Hepatocyte (in vitro differentiated cells): ENCODE measurements around the gene CST7. TPM values are rescaled to one million over a fixed set of nuclear protein-coding genes. Genes with fewer than 3 reads are reported as not detected.

Experiments
- DNase-seq: peaks from one replicate; pipeline ENCODE4 v3.0.0-alpha.2; 2016; ENCODE audit warnings: low spot score
- H2AFZ ChIP-seq: fragments of 200-600 bp; sonication (generic); 2 replicates; pipeline ENCODE4 v1.6.0; 2016; ENCODE audit warnings: antibody characterized with exemption, mild to moderate bottlenecking
- H3K27ac ChIP-seq: fragments of 200-600 bp; sonication (generic); 2 replicates; pipeline ENCODE4 v1.5.1; 2016; ENCODE audit warnings: mild to moderate bottlenecking
- H3K27me3 ChIP-seq: fragments of 200-600 bp; sonication (generic); 2 replicates; pipeline ENCODE4 v1.6.1; 2016
- H3K36me3 ChIP-seq: fragments of 200-600 bp; sonication (generic); replicated peaks from 2 replicates; pipeline ENCODE4 v1.5.1; 2016; ENCODE audit warnings: low read depth; ENCODE audit not compliant: insufficient read depth
- H3K4me1 ChIP-seq: fragments of 200-600 bp; sonication (generic); 2 replicates; pipeline ENCODE4 v1.5.1; 2016; ENCODE audit warnings: mild to moderate bottlenecking, moderate library complexity; ENCODE audit not compliant: insufficient read depth
- H3K4me2 ChIP-seq: fragments of 200-600 bp; sonication (generic); 2 replicates; pipeline ENCODE4 v1.6.0; 2016
- H3K4me3 ChIP-seq: fragments of 200-600 bp; sonication (generic); 2 replicates; pipeline ENCODE4 v1.5.1; 2016; ENCODE audit warnings: mild to moderate bottlenecking
- H3K79me2 ChIP-seq: fragments of 200-600 bp; sonication (generic); 2 replicates; pipeline ENCODE4 v1.6.0; 2017; ENCODE audit warnings: mild to moderate bottlenecking
- H3K9me2 ChIP-seq: fragments of 200-600 bp; sonication (generic); replicated peaks from 2 replicates; pipeline ENCODE4 v1.6.0; 2017; ENCODE audit warnings: mild to moderate bottlenecking; ENCODE audit not compliant: insufficient read depth
- H3K9me3 ChIP-seq: fragments of 200-600 bp; sonication (generic); 2 replicates; pipeline ENCODE4 v1.5.1; 2016; ENCODE audit warnings: low read depth, mild to moderate bottlenecking
- H4K20me1 ChIP-seq: fragments of 200-600 bp; sonication (generic); 2 replicates; pipeline ENCODE4 v1.6.0; 2016; ENCODE audit warnings: mild to moderate bottlenecking; ENCODE audit not compliant: insufficient read depth, poor library complexity, severe bottlenecking
- EZH2 ChIP-seq: fragments of 200-600 bp; sonication (generic); IDR thresholded peaks from 2 replicates; pipeline ENCODE4 v1.6.1; 2016; ENCODE audit warnings: antibody characterized with exemption, mild to moderate bottlenecking, borderline replicate concordance
- EZH2phosphoT487 ChIP-seq: fragments of 200-600 bp; sonication (generic); IDR thresholded peaks from one replicate; pipeline ENCODE4 v1.6.1; 2018; ENCODE audit warnings: antibody characterized with exemption, mild to moderate bottlenecking, low read depth, moderate library complexity; ENCODE audit not compliant: unreplicated experiment, severe bottlenecking
- WGBS: methylation state at CpG from one replicate; pipeline ENCODE4 v1.1.6; 2016; ENCODE audit warnings: low lambda C conversion rate; ENCODE audit errors: missing lambda C conversion rate; 5-methylcytosine and 5-hydroxymethylcytosine counted together
- polyA plus RNA-seq: library from polyadenylated mRNA; unstranded; fragments of >200 nt; fragmentation: Nextera tagmentation; extraction: Ambion mirVana; gene quantifications from 2 replicates; pipeline ENCODE4 v1.2.1, GENCODE V29; 2016
- total RNA-seq: library from RNA; depleted of rRNA; stranded (reverse); fragments of >200 nt; gene quantifications from 2 replicates; pipeline ENCODE4 v1.2.3, GENCODE V29; 2014
- TF ChIP-seq, protein P1 (sequence below): fragments of 200-600 bp; sonication (generic); IDR thresholded peaks from 2 replicates; pipeline ENCODE4 v1.5.1; 2016; ENCODE audit warnings: antibody characterized with exemption, mild to moderate bottlenecking; ENCODE audit not compliant: poor library complexity

The CST7 gene
- total and polyA plus RNA-seq, 2 experiments from 2014 or later = not detected

- no peaks in the 10 kb centered on the region for H3K4me1 ChIP-seq
- no peak overlapping the region for H3K27ac ChIP-seq
- H3K79me2 ChIP-seq = peaks cover 17% of the 10 kb centered on the region
- no peaks in the 10 kb centered on the region for H3K9me3 ChIP-seq
- H4K20me1 ChIP-seq = no peaks in the 10 kb centered on the region
- no peak for DNase-seq
- TF ChIP-seq EZH2 = no peak
- TF ChIP-seq, protein P1, sequence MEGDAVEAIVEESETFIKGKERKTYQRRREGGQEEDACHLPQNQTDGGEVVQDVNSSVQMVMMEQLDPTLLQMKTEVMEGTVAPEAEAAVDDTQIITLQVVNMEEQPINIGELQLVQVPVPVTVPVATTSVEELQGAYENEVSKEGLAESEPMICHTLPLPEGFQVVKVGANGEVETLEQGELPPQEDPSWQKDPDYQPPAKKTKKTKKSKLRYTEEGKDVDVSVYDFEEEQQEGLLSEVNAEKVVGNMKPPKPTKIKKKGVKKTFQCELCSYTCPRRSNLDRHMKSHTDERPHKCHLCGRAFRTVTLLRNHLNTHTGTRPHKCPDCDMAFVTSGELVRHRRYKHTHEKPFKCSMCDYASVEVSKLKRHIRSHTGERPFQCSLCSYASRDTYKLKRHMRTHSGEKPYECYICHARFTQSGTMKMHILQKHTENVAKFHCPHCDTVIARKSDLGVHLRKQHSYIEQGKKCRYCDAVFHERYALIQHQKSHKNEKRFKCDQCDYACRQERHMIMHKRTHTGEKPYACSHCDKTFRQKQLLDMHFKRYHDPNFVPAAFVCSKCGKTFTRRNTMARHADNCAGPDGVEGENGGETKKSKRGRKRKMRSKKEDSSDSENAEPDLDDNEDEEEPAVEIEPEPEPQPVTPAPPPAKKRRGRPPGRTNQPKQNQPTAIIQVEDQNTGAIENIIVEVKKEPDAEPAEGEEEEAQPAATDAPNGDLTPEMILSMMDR = no peak
- no peak for TF ChIP-seq EZH2phosphoT487
- peaks cover 6% of the 10 kb centered on the region for H3K36me3 ChIP-seq
- H3K4me2 ChIP-seq = no peak overlapping the region
- H2AFZ ChIP-seq = no peak overlapping the region
- no peaks in the 10 kb centered on the region for H3K9me2 ChIP-seq
- no peaks in the 10 kb centered on the region for H3K27me3 ChIP-seq
- H3K4me3 ChIP-seq = no peak overlapping the region
- 96% methylated on average over 15 of the region's 15 CpGs for WGBS
Observed at GRCh38 chr20:24979036-24979960, 30.2 kb downstream of the CST7 start.

DNA sequence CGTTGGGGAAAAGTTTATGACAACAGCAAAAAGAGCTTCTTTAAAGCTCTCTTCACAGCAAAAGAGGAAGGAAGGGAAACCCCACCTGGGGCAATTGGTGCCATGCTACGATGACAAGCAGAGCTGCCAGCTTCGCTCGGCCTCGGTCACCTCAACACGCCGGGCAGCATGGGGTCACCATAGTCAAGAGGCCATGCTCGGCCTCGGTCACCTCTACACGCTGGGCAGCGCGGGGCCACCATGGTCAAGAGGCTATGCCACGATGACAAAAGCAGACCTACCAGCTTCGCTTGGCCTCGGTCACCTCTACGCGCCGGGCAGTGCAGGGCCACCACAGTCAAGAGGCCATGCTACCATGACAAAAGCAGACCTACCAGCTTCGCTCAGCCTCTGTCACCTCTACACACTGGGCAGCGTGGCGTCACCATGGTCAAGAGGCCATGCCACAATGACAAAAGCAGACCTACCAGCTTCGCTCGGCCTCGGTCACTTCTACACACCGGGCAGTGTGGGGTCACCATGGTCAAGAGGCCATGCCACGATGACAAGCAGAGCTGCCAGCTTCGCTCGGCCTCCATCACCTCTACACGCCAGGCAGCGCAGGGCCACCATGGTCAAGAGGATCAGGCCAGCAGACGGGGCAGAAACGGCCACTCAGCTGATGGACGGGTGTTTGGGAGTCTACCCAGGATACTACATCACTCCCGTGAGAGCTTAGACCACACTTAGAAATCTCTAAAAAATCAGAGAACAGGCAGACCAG lies 31.4 kb downstream of the CST7 start:
- no peak overlapping the region for H3K4me3 ChIP-seq
- peaks cover 4% of the 10 kb centered on the region for H3K4me1 ChIP-seq
- 97% methylated on average over 34 of the region's 34 CpGs for WGBS
- no peak overlapping the region for H3K27ac ChIP-seq
- TF ChIP-seq, protein P1 = no peak
- TF ChIP-seq EZH2phosphoT487 (no peak), EZH2 (no peak)
- H3K27me3 ChIP-seq = no peaks in the 10 kb centered on the region
- H4K20me1 ChIP-seq = no peaks in the 10 kb centered on the region
- no peak overlapping the region for H3K4me2 ChIP-seq
- peaks cover 6% of the 10 kb centered on the region for H3K36me3 ChIP-seq
- H3K79me2 ChIP-seq = peaks cover 15% of the 10 kb centered on the region
- no peaks in the 10 kb centered on the region for H3K9me2 ChIP-seq
- H2AFZ ChIP-seq = no peak overlapping the region
- no peaks in the 10 kb centered on the region for H3K9me3 ChIP-seq
- no peak for DNase-seq

- Histone ChIP-seq H3K9me2 (no peaks in the 10 kb centered on the region), H4K20me1 (no peaks in the 10 kb centered on the region), H3K4me1 (peaks cover 4% of the 10 kb centered on the region), H3K79me2 (peaks cover 15% of the 10 kb centered on the region), H3K36me3 (peaks cover under 1% of the 10 kb centered on the region), H3K27me3 (no peaks in the 10 kb centered on the region), H3K4me3 (no peak overlapping the region), H3K4me2 (no peak overlapping the region), H2AFZ (no peak overlapping the region), H3K9me3 (no peaks in the 10 kb centered on the region), H3K27ac (no peak overlapping the region)
- no peak for DNase-seq
- WGBS = 94% methylated on average over 4 of the region's 4 CpGs
- no peak for TF ChIP-seq EZH2phosphoT487
- no peak for TF ChIP-seq EZH2
- TF ChIP-seq, protein P1 = no peak
Observed at GRCh38 chr20:24981282-24981681, 32.2 kb downstream of the CST7 start.
